Nephron (organoid): ENCODE results near the gene FAM228A.

Experiments used
- H3K27ac Mint-ChIP-seq, 3 experiments: 2 replicates each; pipeline ENCODE4 v1.8.0; 2020; ENCODE audit warnings: mixed read lengths in 3 of 3, mild to moderate bottlenecking in 2 of 3, moderate library complexity in 1 of 3
- H3K27me3 Mint-ChIP-seq: 2 replicates; pipeline ENCODE4 v1.8.0; 2021; ENCODE audit warnings: low read depth, mild to moderate bottlenecking, moderate library complexity, mixed read lengths
- H3K36me3 Mint-ChIP-seq: 2 replicates; pipeline ENCODE4 v1.8.0; 2020; ENCODE audit warnings: low read depth, mixed read lengths
- H3K4me1 Mint-ChIP-seq: 2 replicates; pipeline ENCODE4 v1.8.0; 2020; ENCODE audit warnings: mixed read lengths
- H3K4me3 Mint-ChIP-seq, 3 experiments: 2 replicates each; pipeline ENCODE4 v1.8.0; 2020; ENCODE audit warnings: mild to moderate bottlenecking in 3 of 3, mixed read lengths in 3 of 3, moderate library complexity in 2 of 3
- H3K9me3 Mint-ChIP-seq: 2 replicates; pipeline ENCODE4 v1.8.0; 2020; ENCODE audit warnings: mixed read lengths
- TF ChIP-seq, protein P1 (sequence below), 3 experiments: fragments of 200-600 bp; sonication (generic); IDR thresholded peaks; one replicate each; pipeline ENCODE4 v1.5.0; 2021; ENCODE audit warnings: antibody characterized with exemption in 3 of 3; ENCODE audit not compliant: unreplicated experiment in 3 of 3

The FAM228A gene

GRCh38 chr2:24204505-24204904 lies 29.7 kb downstream of the FAM228A start:
- no peak overlapping the region for H3K27ac Mint-ChIP-seq
- TF ChIP-seq, protein P1, sequence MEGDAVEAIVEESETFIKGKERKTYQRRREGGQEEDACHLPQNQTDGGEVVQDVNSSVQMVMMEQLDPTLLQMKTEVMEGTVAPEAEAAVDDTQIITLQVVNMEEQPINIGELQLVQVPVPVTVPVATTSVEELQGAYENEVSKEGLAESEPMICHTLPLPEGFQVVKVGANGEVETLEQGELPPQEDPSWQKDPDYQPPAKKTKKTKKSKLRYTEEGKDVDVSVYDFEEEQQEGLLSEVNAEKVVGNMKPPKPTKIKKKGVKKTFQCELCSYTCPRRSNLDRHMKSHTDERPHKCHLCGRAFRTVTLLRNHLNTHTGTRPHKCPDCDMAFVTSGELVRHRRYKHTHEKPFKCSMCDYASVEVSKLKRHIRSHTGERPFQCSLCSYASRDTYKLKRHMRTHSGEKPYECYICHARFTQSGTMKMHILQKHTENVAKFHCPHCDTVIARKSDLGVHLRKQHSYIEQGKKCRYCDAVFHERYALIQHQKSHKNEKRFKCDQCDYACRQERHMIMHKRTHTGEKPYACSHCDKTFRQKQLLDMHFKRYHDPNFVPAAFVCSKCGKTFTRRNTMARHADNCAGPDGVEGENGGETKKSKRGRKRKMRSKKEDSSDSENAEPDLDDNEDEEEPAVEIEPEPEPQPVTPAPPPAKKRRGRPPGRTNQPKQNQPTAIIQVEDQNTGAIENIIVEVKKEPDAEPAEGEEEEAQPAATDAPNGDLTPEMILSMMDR (IDR thresholded peaks at IDR 0.05; ENCODE audit: unreplicated experiment in 3 of 3): no peak
- H3K27me3 Mint-ChIP-seq: no peaks in the 10 kb centered on the region
- no peaks in the 10 kb centered on the region for H3K9me3 Mint-ChIP-seq
- H3K4me3 Mint-ChIP-seq: no peak overlapping the region
- peaks cover 45% of the 10 kb centered on the region for H3K36me3 Mint-ChIP-seq
- peaks cover 18% of the 10 kb centered on the region for H3K4me1 Mint-ChIP-seq

DNA sequence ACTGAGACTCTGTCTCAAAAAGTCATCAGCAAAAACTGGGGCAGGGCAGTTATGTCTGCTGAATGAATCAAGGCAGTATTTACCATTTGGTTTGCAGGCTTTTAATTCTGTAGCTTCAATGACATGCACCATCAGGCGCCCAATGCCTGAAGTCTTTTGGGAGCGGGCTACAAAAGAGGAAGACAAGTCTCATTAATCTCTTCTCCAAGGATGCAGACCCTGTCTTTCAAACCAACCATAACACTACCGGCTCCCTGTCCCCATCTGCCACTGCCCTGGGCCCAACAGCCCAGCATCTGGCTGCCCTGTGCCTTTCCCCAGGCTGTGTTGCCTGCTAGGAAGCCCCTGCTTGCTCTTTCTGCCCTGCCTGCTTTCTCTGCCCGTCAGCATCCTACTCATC lies 30.3 kb downstream of the FAM228A start:
- TF ChIP-seq, protein P1 (IDR thresholded peaks at IDR 0.05; ENCODE audit: unreplicated experiment in 3 of 3): no peak
- Mint-ChIP-seq H3K27ac (no peak overlapping the region), H3K27me3 (no peaks in the 10 kb centered on the region), H3K4me3 (no peak overlapping the region), H3K36me3 (peaks cover 44% of the 10 kb centered on the region), H3K4me1 (peaks cover 14% of the 10 kb centered on the region), H3K9me3 (no peaks in the 10 kb centered on the region)

- H3K27me3 Mint-ChIP-seq: no peaks in the 10 kb centered on the region
- H3K4me3 Mint-ChIP-seq: no peak overlapping the region
- H3K9me3 Mint-ChIP-seq: no peaks in the 10 kb centered on the region
- no peak overlapping the region for H3K27ac Mint-ChIP-seq
- H3K4me1 Mint-ChIP-seq: peaks cover 7% of the 10 kb centered on the region
- H3K36me3 Mint-ChIP-seq: peaks cover 43% of the 10 kb centered on the region
- TF ChIP-seq, protein P1 (IDR thresholded peaks at IDR 0.05; ENCODE audit: unreplicated experiment in 3 of 3): no peak
Measured at GRCh38 chr2:24206242-24206641, 31.4 kb downstream of the FAM228A start.

DNA sequence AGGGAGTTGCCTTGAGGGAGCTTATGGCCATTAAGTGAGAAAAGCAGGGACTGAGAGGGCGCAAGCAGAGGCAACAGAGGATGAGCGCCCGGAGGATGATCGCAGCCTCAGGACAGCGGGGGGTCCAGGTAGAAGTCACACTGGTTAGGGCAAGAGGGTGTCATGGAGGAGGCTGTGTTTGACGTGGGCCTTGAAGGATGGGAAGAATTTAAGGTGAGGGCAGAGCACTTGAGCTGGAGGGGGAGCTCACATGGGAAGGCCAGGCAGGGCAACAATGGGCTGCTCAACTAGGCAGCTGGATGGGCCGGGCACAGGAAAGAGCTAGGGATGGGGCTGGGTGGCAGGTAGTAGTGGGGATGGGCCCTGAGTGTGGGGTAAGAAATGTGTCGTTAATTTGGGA lies 31.9 kb downstream of the FAM228A start:
- no peak overlapping the region for H3K4me3 Mint-ChIP-seq

GRCh38 chr2:24207359-24207758 lies 32.5 kb downstream of the FAM228A start:
- H3K9me3 Mint-ChIP-seq: no peaks in the 10 kb centered on the region
- TF ChIP-seq, protein P1 (IDR thresholded peaks at IDR 0.05; ENCODE audit: unreplicated experiment in 3 of 3): no peak
- H3K4me1 Mint-ChIP-seq: peaks cover 7% of the 10 kb centered on the region
- no peak overlapping the region for H3K4me3 Mint-ChIP-seq
- peaks cover 40% of the 10 kb centered on the region for H3K36me3 Mint-ChIP-seq
- no peak overlapping the region for H3K27ac Mint-ChIP-seq
- no peaks in the 10 kb centered on the region for H3K27me3 Mint-ChIP-seq

More for the DNA sequence above, 31.9 kb downstream of the FAM228A start:
- Mint-ChIP-seq H3K27me3 (no peaks in the 10 kb centered on the region), H3K4me1 (peaks cover 7% of the 10 kb centered on the region), H3K36me3 (peaks cover 40% of the 10 kb centered on the region), H3K27ac (no peak overlapping the region), H3K9me3 (no peaks in the 10 kb centered on the region)
- TF ChIP-seq, protein P1 (IDR thresholded peaks at IDR 0.05; ENCODE audit: unreplicated experiment in 3 of 3): no peak

DNA sequence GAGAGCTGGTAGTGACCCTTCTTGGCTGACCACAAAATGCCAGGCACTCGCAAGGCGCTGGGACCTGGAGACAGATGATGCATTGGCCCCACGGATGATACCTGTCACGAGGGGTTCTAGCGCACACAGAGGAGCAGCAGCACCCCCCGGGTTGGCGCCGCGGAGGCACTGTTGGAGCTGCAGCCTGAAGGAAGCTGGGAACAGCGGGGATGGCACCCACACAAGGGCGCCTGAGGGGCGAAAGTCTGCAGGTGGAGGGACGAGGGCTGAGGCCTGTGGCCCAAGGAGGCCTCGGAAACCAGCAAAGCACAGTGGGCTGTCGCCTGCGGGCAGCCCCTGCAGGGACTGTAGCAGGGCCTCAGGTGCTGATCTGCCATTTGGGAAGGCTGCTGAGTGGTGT lies 33.6 kb downstream of the FAM228A start:
- H3K27ac Mint-ChIP-seq: no peak overlapping the region
- H3K9me3 Mint-ChIP-seq: no peaks in the 10 kb centered on the region
- peaks cover 40% of the 10 kb centered on the region for H3K36me3 Mint-ChIP-seq
- H3K27me3 Mint-ChIP-seq: no peaks in the 10 kb centered on the region
- peaks cover 3% of the 10 kb centered on the region for H3K4me1 Mint-ChIP-seq
- H3K4me3 Mint-ChIP-seq: no peak overlapping the region
- TF ChIP-seq, protein P1 (IDR thresholded peaks at IDR 0.05; ENCODE audit: unreplicated experiment in 3 of 3): no peak
